Sigmoid colon (tissue), 7 donors: ENCODE results near the gene PRIM2. TPM values are rescaled to one million over a fixed set of nuclear protein-coding genes. Genes with fewer than 3 reads are reported as not detected.
"Not testable (repeated sequence)": the region's sequence is repeated elsewhere in the genome, so short reads cannot be mapped to it uniquely, and the experiment has no call there.

ENCODE experiments used
- DNase-seq: peaks from one replicate; pipeline ENCODE4 v3.0.0-alpha.2; 2019
- H3K27ac ChIP-seq, 4 donors: fragments of 200-600 bp; sonication (generic); one replicate each; pipeline ENCODE4 v1.5.1; 2016 to 2019; ENCODE audit warnings: mild to moderate bottlenecking in 1 of 4
- H3K27me3 ChIP-seq, 3 donors: fragments of 200-600 bp; sonication (generic); one replicate each; pipeline ENCODE4 v1.5.1; 2019; ENCODE audit warnings: mild to moderate bottlenecking in 1 of 3
- H3K36me3 ChIP-seq, 4 donors: fragments of 200-600 bp; sonication (generic); one replicate each; pipeline ENCODE4 v1.5.1; 2016 to 2019
- H3K4me1 ChIP-seq, 4 donors: fragments of 200-600 bp; sonication (generic); one replicate each; pipeline ENCODE4 v1.5.1; 2017 to 2019
- H3K4me3 ChIP-seq, 4 donors: fragments of 200-600 bp; sonication (generic); one replicate each; pipeline ENCODE4 v1.5.1; 2017 to 2019; ENCODE audit warnings: mild to moderate bottlenecking in 2 of 4, moderate library complexity in 1 of 4
- H3K9me3 ChIP-seq, 4 donors: fragments of 200-600 bp in 3 of 4; sonication (generic) in 3 of 4; one replicate each; pipeline versions ENCODE4 v1.5.1 to v1.6.1; 2013 to 2019
- WGBS, 2 donors: extraction: QIAGEN DNeasy Blood & Tissue Kit; methylation state at CpG; one replicate each; pipeline ENCODE4 v1.1.7; 2013; 5-methylcytosine and 5-hydroxymethylcytosine counted together
- intact Hi-C: fragments of 100-400 bp; cut with DNase I; formaldehyde crosslinking; loops from one replicate; pipeline ENCODE4 v1.15.1; 2023
- polyA plus RNA-seq, 3 donors: library from polyadenylated mRNA; stranded (reverse); fragments of 200-250 nt; gene quantifications; one replicate each; pipeline ENCODE4 v1.2.3, GENCODE V29; 2013
- small RNA-seq, 3 donors: library from RNA; depleted of rRNA; stranded (forward); fragments of <200 nt; gene quantifications; one replicate each; pipeline ENCODE3, GENCODE V24; 2016
- total RNA-seq, 4 donors: library from RNA; depleted of rRNA; stranded (reverse); fragments of >200 nt; gene quantifications; one replicate each; pipeline ENCODE4 v1.1.0, GENCODE V29; 2016
- donor health status: healthy with polysubstance abuse.
- donor health status: Bipolar disorder and iron deficiency.
- donor health status: healthy.

Gene PRIM2
- total and polyA plus RNA-seq, 7 donors, result 3.6 to 14.7 (median 10.7) TPM

DNA sequence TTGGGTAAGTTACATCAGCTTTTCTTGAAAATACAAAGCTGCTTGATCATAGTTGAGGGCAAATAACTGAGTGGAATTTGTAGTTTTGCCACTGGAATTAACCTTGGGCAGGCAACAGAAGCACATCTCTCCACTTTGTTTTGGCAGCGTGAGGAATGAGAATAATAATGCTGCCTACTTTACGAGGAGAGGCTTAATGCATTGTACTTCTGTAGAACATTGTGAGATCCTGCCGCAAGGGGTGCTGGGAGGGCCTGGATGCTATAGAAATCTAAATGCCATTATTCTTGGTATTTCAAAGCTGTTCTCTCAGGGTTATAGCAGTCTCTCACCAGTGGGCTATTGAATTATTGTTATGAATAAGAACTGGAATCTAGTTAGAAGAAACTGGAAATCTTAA is 353.8 kb downstream of the PRIM2 start:
- intact Hi-C loops, H3K27me3 ChIP-seq, H3K9me3 ChIP-seq, H3K4me3 ChIP-seq, H3K4me1 ChIP-seq, H3K36me3 ChIP-seq, DNase-seq, H3K27ac ChIP-seq: not testable (repeated sequence)
- WGBS, 2 donors, result 78 to 80% methylated on average over 3 of the region's 3 CpGs

DNA sequence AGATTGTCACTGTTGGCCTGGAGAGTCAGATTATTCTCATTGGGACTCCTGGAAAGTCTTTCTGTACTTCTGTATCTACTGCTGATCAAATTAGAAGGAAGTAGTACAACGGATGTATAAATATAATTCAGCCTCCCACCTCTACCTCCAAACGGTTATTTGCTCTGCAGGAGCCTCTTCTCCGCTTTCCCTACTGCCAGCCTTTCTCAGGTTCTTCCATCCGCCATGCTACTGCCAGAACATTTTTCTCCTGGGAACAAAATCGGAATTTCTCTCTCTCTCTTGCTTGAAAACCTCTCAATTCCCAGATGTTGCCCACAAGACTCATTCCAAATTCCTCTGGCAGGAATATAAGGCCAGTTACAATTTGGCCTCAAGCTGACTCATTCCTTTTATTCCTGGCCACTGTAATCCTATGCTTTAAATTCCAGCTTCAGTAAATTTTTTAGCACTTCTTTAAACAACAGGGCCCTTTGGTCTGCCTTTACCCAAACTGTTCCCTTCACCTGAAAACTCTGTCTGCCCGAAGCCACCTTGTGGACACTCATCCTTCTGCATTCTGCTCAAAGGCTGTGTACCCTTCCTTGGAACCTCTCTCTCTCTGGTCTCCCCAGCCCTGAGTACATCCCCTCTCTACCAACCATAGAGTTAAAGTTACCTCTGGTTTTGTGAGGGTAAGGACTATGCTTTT is 354.7 kb downstream of the PRIM2 start:
- WGBS, 2 donors, result 71 to 72% methylated on average over 6 of the region's 6 CpGs
- H3K4me1 ChIP-seq, DNase-seq, H3K9me3 ChIP-seq, H3K36me3 ChIP-seq, H3K27me3 ChIP-seq, H3K4me3 ChIP-seq, H3K27ac ChIP-seq, intact Hi-C loops: not testable (repeated sequence)

DNA sequence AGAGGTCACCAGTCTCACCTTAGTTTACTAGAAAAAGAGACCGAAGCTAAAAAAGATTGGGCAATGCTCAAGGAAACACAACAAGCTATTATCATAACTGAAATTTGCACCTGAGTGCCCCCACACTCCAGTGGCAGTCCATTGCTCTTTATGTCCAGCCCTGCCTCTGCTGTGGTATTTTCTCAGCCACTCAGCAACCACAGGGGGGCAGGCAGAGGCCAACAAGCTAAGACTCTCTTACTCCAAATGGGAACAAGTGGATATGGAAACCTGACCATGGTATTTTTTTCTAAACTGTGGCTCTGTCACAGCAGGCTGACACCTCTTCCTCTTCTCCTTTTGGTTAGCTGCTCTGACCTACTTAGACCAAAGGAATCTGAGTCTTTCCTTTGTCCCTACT is 355.9 kb downstream of the PRIM2 start:
- H3K27ac ChIP-seq, H3K4me3 ChIP-seq, H3K9me3 ChIP-seq, DNase-seq, intact Hi-C loops, H3K4me1 ChIP-seq, H3K36me3 ChIP-seq, H3K27me3 ChIP-seq: not testable (repeated sequence)
- 80 to 91% methylated on average over 1 of the region's 1 CpG for WGBS, 2 donors

DNA sequence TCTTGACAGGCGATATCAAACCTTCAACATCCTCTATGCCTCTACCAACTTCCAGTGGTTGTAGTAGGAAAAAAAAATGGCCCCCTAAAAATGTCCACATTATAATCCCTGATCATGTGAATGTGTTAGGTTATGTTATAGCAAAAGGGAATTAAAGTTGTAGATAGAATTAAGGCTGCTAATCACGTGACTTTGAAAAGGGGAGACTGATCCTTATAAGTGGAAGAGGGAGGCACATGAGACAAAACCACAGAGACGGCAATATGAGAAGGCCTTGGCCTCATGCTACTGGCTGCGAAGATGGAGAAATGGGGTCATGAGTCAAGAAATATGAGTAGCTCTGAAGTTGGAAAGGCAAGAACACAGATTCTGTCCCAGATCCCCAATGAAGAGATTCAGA is 358.0 kb downstream of the PRIM2 start:
- H3K4me1 ChIP-seq, H3K27me3 ChIP-seq, intact Hi-C loops, H3K4me3 ChIP-seq, H3K36me3 ChIP-seq, DNase-seq, H3K27ac ChIP-seq, H3K9me3 ChIP-seq: not testable (repeated sequence)
- WGBS, 2 donors, result 86 to 88% methylated on average over 4 of the region's 4 CpGs

- not testable (repeated sequence) for DNase-seq, H3K4me1 ChIP-seq, H3K27me3 ChIP-seq, H3K9me3 ChIP-seq, H3K4me3 ChIP-seq, H3K27ac ChIP-seq, H3K36me3 ChIP-seq
- 27 to 33% methylated on average over 1 of the region's 1 CpG for WGBS, 2 donors
- intact Hi-C loops, result loop anchor here (10.0 kb wide), 1 partner anchor 692 kb away; no protein-coding TSS in a partner anchor
Observed at GRCh38 chr6:57696382-57696781, 379.0 kb downstream of the PRIM2 start.

Small RNAs within 50 kb of the gene (small RNA-seq; reads per million reads assigned to genes)
- 0 reads per million in 3 donors for gene MIR548U

Other genes starting within 250 kb of the PRIM2 start
- 10 to 100 TPM; 56.6 to 70.1 (median 62.9) TPM for gene ZNF451, start 227.4 kb upstream of the PRIM2 start, total RNA-seq
- 10 to 100 TPM in 1 of 3 donors, 1 to 10 TPM in 2; 4.2 to 12.3 (median 5.5) TPM for gene ZNF451, start 227.4 kb upstream of the PRIM2 start, polyA plus RNA-seq
- 10 to 100 TPM; 55.6 to 74.5 (median 60.0) TPM for gene BAG2, start 145.3 kb upstream of the PRIM2 start, total RNA-seq
- 1 to 10 TPM in 2 of 3 donors, under 1 TPM in 1; 0.92 to 2.9 (median 1.8) TPM for gene BAG2, start 145.3 kb upstream of the PRIM2 start, polyA plus RNA-seq
- gene RAB23, start 95.3 kb upstream of the PRIM2 start, total RNA-seq, result 100 to 1,000 TPM; 115 to 188 (median 167) TPM
- 10 to 100 TPM in 1 of 3 donors, 1 to 10 TPM in 2; 3.5 to 10.1 (median 7.8) TPM for gene RAB23, start 95.3 kb upstream of the PRIM2 start, polyA plus RNA-seq